ENCODE results near the gene VPS13D.

The VPS13D gene

DNA sequence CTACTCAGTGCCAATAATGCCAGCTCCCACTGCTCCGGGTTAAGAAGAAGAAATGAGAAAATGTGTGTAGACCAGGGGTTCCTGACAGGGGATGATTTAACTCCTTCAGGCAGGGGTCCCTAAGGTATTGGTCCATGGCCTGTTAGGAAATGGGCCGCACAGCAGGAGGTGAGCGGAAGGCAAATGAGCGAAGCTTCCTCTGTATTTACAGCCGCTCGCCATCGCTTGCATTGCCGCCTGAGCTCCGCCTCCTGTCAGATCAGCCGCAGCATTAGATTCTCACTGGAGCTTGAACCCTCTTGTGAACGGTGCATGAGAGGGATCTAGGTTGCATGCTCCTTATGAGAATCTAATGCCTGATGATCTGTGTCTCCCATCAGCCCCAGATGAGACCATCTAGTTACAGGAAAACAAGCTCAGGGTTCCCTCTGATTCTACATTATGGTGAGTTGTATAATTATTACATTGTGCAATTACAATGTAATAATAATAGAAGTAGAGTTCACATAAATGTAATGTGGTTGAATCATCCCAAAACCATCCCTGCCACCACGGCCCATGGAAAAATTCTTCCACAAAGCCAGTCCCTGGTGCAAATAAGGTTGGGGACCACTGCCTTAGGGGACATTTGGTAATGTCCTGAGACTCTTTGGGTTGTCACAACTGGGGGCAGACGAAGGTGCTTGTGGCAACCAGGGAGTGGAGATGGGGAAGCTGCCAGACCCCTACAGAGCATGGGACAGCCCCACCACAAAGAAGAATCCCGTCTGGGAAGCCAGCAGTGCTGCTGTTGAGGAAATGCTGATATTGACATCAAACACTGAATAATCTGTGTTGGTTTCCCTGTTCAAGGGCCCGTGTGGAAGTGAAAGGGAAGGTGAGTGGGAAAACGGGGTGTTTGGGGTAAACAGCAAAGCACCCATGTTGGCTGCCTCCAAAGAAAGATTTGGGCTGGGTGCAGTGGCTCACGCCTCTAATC lies 327.4 kb downstream of the VPS13D start:
- no peak for DNase-seq

DNA sequence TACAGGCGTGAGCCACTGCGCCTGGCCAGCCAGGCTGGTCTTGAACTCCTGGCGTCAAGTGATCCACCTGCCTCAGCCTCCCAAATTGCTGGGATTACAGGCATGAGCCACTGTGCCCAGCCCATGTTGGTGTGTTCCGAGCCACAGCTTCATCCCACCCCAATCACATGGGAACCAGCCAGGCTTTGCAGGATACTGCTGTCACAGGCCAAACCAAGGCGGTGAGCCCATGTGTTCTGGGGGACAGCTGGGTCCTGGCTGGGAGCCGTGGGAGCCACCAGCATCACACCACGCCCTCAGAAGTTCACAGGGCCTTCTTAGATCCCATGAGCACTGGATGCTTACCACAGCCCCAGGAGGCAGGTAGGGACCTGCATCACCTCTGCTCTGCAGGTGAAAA lies 331.3 kb downstream of the VPS13D start:
- no peak for DNase-seq
